Natural killer cell treated with Interleukin-12 subunit alpha and Interleukin-12 subunit beta and Interleukin-15 and Interleukin-18, amount 100 ng/mL, for 72 hours (primary cell): Measurements from ENCODE around the gene SERPINB6. TPM values are rescaled to one million over a fixed set of nuclear protein-coding genes. Genes with fewer than 3 reads are reported as not detected.
"Not testable (repeated sequence)": the region's sequence is repeated elsewhere in the genome, so short reads cannot be mapped to it uniquely, and the experiment has no call there.

Source experiments
- ATAC-seq, 2 donors: fragments of 150-1000 bp; cut with Tn5 transposase in 1 of 2; sonication (Bioruptor Pico), chemical (Tn5 transposase) in 1 of 2; 2 replicates each; pipeline ENCODE4 v1.10.0; 2021
- DNase-seq: peaks from one replicate; pipeline ENCODE4 v3.0.0; 2022; ENCODE audit warnings: low spot score
- H3K27ac Mint-ChIP-seq, 2 donors: 1 replicate in 1 of 2; 2 replicates in 1 of 2; pipeline ENCODE4 v1.8.0; 2022; ENCODE audit warnings: mixed read lengths in 2 of 2, mild to moderate bottlenecking in 1 of 2, moderate library complexity in 1 of 2
- H3K27me3 Mint-ChIP-seq, 2 donors: 1 replicate in 1 of 2; 2 replicates in 1 of 2; pipeline ENCODE4 v1.8.0; 2022; ENCODE audit warnings: mixed read lengths in 2 of 2
- H3K36me3 Mint-ChIP-seq: one replicate; pipeline ENCODE4 v1.8.0; 2022; ENCODE audit warnings: mixed read lengths
- H3K4me1 Mint-ChIP-seq, 2 donors: 1 replicate in 1 of 2; 2 replicates in 1 of 2; pipeline ENCODE4 v1.8.0; 2022; ENCODE audit warnings: low read depth in 2 of 2, mixed read lengths in 2 of 2, mild to moderate bottlenecking in 1 of 2
- H3K4me3 Mint-ChIP-seq: one replicate; pipeline ENCODE4 v1.8.0; 2022; ENCODE audit warnings: mixed read lengths
- H3K9me3 Mint-ChIP-seq: 2 replicates; pipeline ENCODE4 v1.8.0; 2022; ENCODE audit warnings: mixed read lengths
- total RNA-seq, 2 donors: library from RNA; stranded (reverse); gene quantifications; one replicate each; pipeline ENCODE4 v1.2.3, GENCODE V29; 2022

The SERPINB6 gene
- 100 to 1,000 TPM; 158 to 170 TPM for total RNA-seq

GRCh38 chr6:2971420-2972218 lies at the start of gene SERPINB6:
Gene SERPINB6 (minus strand): TSS chr6:2971567. CDS start chr6:2959332, 12,235 bp downstream.
- H3K36me3 Mint-ChIP-seq = peaks cover 25% of the 10 kb centered on the region
- ATAC-seq = peak; percentile 65 to 77
- DNase-seq = peak; percentile 72
- H3K4me3 Mint-ChIP-seq = peak within 1 kb of the TSS; percentile 90
- H3K27ac Mint-ChIP-seq = peak within 1 kb of the TSS; percentile 92 to 93
- no peaks in the 10 kb centered on the region for H3K9me3 Mint-ChIP-seq
- H3K27me3 Mint-ChIP-seq = no peaks in the 10 kb centered on the region
- H3K4me1 Mint-ChIP-seq = peaks cover 54 to 71% of the 10 kb centered on the region in 2 donors

DNA sequence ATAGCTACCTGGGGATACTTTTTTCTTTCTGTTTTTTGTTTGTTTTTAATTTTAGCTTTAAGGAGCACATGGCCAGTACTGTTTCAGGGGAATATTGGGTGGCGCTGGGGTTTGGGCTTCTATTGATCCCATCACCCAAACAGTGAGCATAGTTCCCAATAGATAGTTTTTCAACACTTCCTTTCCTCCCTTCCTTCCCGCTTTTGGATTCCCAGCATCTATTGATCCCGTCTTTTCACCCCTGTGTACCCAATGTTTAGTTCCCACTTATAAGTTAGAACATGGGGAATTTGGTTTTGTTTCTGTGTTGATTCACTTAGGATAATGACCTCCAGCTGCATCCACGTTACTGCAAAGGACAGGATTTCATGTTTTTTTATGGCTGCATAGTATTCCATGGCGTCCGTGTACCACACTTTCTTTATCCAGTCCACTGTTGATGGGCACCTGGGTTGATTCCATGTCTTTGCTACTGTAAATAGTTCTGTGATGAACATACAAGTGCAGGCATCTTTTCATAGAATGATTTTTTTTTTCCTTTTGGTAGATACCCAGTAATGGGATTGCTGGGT lies 48.5 kb upstream of the SERPINB6 start:
- ATAC-seq = no peak
- H3K36me3 Mint-ChIP-seq = peaks cover 4% of the 10 kb centered on the region
- no peak overlapping the region for H3K27ac Mint-ChIP-seq
- H3K27me3 Mint-ChIP-seq = no peaks in the 10 kb centered on the region
- no peak overlapping the region for H3K4me3 Mint-ChIP-seq
- peaks cover 16 to 27% of the 10 kb centered on the region in 2 donors for H3K4me1 Mint-ChIP-seq
- no peaks in the 10 kb centered on the region for H3K9me3 Mint-ChIP-seq
- DNase-seq = no peak

DNA sequence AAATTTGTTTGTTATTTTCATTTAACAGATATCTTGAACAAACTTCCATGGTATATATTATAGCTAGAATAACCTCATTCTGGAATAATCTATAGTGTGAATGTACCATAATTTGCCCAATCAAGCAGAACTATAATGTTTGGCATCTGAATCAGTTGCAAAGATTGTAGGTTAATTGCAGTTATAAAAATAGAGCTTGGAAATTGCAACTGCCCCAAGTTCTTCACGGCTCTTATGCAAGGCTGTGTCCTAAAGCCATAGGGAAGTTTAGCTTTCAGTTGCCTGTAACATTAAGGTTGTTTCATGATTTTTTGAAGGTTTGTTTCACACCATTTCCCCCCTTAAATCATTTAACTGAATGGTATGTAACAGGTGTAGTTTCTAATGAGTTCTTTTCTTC lies 47.7 kb upstream of the SERPINB6 start:
- Mint-ChIP-seq H3K36me3 (peaks cover 4% of the 10 kb centered on the region), H3K4me3 (no peak overlapping the region), H3K27ac (no peak overlapping the region), H3K4me1 (peaks cover 17 to 19% of the 10 kb centered on the region in 2 donors), H3K27me3 (no peaks in the 10 kb centered on the region), H3K9me3 (no peaks in the 10 kb centered on the region)
- DNase-seq = no peak
- ATAC-seq = no peak

- H3K36me3 Mint-ChIP-seq = peaks cover 10% of the 10 kb centered on the region
- no peaks in the 10 kb centered on the region for H3K27me3 Mint-ChIP-seq
- no peak for DNase-seq
- ATAC-seq = no peak
- no peak overlapping the region for H3K4me3 Mint-ChIP-seq
- H3K27ac Mint-ChIP-seq = no peak overlapping the region
- H3K9me3 Mint-ChIP-seq = no peaks in the 10 kb centered on the region
- peaks cover 11 to 13% of the 10 kb centered on the region in 2 donors for H3K4me1 Mint-ChIP-seq
Measured at GRCh38 chr6:3017304-3017703, 45.9 kb upstream of the SERPINB6 start.

- Mint-ChIP-seq H3K4me3 (no peak overlapping the region), H3K4me1 (peaks cover 11 to 13% of the 10 kb centered on the region in 2 donors), H3K9me3 (no peaks in the 10 kb centered on the region), H3K36me3 (peaks cover 17% of the 10 kb centered on the region), H3K27me3 (no peaks in the 10 kb centered on the region), H3K27ac (no peak overlapping the region)
- no peak for ATAC-seq
- no peak for DNase-seq
Measured at GRCh38 chr6:3016473-3017280, 45.3 kb upstream of the SERPINB6 start.

- DNase-seq (no peak), ATAC-seq (no peak)
- Mint-ChIP-seq H3K27me3 (no peaks in the 10 kb centered on the region), H3K36me3 (peaks cover 32% of the 10 kb centered on the region), H3K27ac (no peak overlapping the region), H3K4me1 (peaks cover 11 to 13% of the 10 kb centered on the region in 2 donors), H3K4me3 (no peak overlapping the region), H3K9me3 (no peaks in the 10 kb centered on the region)
Measured at GRCh38 chr6:3015144-3015543, 43.8 kb upstream of the SERPINB6 start.

DNA sequence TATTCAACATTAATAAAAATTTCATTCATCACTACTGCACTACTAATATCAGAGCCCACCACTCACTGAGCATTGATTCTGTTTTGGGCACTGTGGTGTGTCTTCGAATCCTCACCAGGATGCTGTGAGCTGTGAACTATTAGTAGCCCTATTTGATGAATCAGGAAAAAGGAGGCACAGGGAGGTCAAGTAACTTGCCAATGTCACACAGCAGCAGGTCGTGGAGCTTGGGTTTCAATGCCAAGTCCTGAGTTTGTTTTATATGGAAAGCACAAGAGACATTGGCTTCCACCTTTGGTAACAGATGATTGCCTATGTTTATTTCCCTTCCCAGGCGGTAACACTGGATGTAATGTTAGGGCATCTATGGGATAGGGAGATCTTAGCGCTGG lies 43.3 kb upstream of the SERPINB6 start:
- ATAC-seq (no peak), DNase-seq (no peak)
- peaks cover 32% of the 10 kb centered on the region for H3K36me3 Mint-ChIP-seq
- H3K9me3 Mint-ChIP-seq = no peaks in the 10 kb centered on the region
- H3K4me1 Mint-ChIP-seq = peaks cover 7 to 13% of the 10 kb centered on the region in 2 donors
- H3K27ac Mint-ChIP-seq = peak overlapping the region in 1 of 2 donors; percentile 69
- no peak overlapping the region for H3K4me3 Mint-ChIP-seq
- no peaks in the 10 kb centered on the region for H3K27me3 Mint-ChIP-seq

- H3K27ac Mint-ChIP-seq = peak overlapping the region in 1 of 2 donors; percentile 69
- no peak for ATAC-seq
- no peak overlapping the region for H3K4me3 Mint-ChIP-seq
- no peaks in the 10 kb centered on the region for H3K27me3 Mint-ChIP-seq
- peaks cover 6 to 13% of the 10 kb centered on the region in 2 donors for H3K4me1 Mint-ChIP-seq
- peaks cover 38% of the 10 kb centered on the region for H3K36me3 Mint-ChIP-seq
- DNase-seq = no peak
- no peaks in the 10 kb centered on the region for H3K9me3 Mint-ChIP-seq
Measured at GRCh38 chr6:3013901-3014674, 42.7 kb upstream of the SERPINB6 start.

DNA sequence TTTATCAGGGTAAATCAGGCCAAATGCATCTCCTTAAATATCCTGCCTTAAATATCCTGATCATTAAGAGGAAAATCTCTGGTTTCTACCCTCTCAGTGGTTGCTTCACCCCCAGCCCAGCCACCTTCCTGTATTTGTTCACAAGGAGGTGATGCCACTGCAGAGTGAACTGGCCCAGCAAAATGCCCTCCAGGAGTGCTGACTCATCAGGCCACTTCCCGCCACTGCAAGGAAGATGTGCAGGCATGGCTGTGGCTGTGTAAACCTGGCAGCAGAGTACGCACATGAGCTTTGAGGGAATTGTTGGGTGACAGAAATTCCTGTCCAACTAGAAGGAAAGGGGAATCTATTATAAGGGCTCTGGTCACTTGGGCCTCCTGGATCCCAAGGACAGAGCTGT lies 42.1 kb upstream of the SERPINB6 start:
- DNase-seq (no peak), ATAC-seq (peak; percentile 40 to 48)
- H3K9me3 Mint-ChIP-seq = no peaks in the 10 kb centered on the region
- H3K27me3 Mint-ChIP-seq = no peaks in the 10 kb centered on the region
- H3K4me1 Mint-ChIP-seq = peaks cover 6 to 13% of the 10 kb centered on the region in 2 donors
- peaks cover 42% of the 10 kb centered on the region for H3K36me3 Mint-ChIP-seq
- H3K27ac Mint-ChIP-seq = peak overlapping the region; percentile 31 to 69
- peak overlapping the region; percentile 23 for H3K4me3 Mint-ChIP-seq

GRCh38 chr6:3011592-3011991 lies 40.2 kb upstream of the SERPINB6 start:
- Mint-ChIP-seq H3K9me3 (no peaks in the 10 kb centered on the region), H3K4me1 (peaks cover 6 to 13% of the 10 kb centered on the region in 2 donors), H3K4me3 (no peak overlapping the region), H3K27ac (no peak overlapping the region), H3K36me3 (peaks cover 49% of the 10 kb centered on the region), H3K27me3 (no peaks in the 10 kb centered on the region)
- DNase-seq = no peak
- no peak for ATAC-seq

GRCh38 chr6:3011158-3011557 lies 39.8 kb upstream of the SERPINB6 start:
- DNase-seq (no peak), ATAC-seq (no peak)
- H3K4me1 Mint-ChIP-seq = peaks cover 6 to 13% of the 10 kb centered on the region in 2 donors
- H3K27ac Mint-ChIP-seq = no peak overlapping the region
- no peaks in the 10 kb centered on the region for H3K27me3 Mint-ChIP-seq
- no peak overlapping the region for H3K4me3 Mint-ChIP-seq
- no peaks in the 10 kb centered on the region for H3K9me3 Mint-ChIP-seq
- H3K36me3 Mint-ChIP-seq = peaks cover 53% of the 10 kb centered on the region

DNA sequence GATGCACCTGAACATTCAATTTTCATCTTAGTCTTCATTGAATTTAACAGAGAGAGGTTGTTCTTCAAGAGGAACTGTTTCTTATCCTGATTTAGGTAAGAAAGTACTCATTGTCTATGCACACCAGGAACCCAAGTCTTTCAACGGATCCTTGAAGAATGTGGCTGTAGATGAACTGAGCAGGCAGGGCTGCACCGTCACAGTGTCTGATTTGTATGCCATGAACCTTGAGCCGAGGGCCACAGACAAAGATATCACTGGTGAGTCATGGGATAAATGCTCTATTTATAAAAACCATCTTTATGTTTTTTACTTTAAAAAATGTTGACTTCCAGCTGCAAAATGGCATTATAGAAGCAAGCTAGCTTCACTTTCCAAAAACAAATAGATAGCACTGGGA lies 38.6 kb upstream of the SERPINB6 start:
- no peaks in the 10 kb centered on the region for H3K9me3 Mint-ChIP-seq

DNA sequence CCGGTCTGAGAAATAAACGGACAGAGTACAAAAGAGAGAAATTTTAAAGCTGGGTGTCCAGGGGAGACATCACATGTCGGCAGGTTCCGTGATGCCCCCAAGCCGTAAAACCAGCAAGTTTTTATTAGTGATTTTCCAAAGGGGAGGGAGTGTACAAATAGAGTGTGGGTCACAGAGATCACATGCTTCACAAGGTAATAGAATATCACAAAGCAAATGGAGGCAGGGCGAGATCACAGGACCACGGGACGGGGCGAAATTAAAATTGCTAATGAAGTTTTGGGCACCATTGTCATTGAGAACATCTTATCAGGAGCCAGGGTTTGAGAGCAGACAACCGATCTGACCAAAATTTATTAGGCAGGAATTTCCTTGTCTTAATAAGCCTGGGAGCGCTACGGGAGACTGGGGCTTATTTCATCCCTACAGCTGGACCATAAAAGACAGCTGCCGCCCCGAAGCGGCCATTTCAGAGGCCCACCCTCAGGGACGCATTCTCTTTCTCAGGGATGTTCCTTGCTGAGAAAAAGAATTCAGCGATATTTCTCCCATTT lies 37.4 kb upstream of the SERPINB6 start:
- H3K27me3 Mint-ChIP-seq, DNase-seq, H3K4me1 Mint-ChIP-seq, H3K4me3 Mint-ChIP-seq, H3K9me3 Mint-ChIP-seq, ATAC-seq, H3K27ac Mint-ChIP-seq: not testable (repeated sequence)
- peaks cover 54% of the 10 kb centered on the region for H3K36me3 Mint-ChIP-seq

More for the DNA sequence above, 38.6 kb upstream of the SERPINB6 start:
- ATAC-seq = no peak
- Mint-ChIP-seq H3K27me3 (no peaks in the 10 kb centered on the region), H3K27ac (no peak overlapping the region), H3K36me3 (peaks cover 54% of the 10 kb centered on the region), H3K4me3 (no peak overlapping the region), H3K4me1 (peaks cover 6 to 13% of the 10 kb centered on the region in 2 donors)
- no peak for DNase-seq
